K562 (cell line): ENCODE measurements around the gene MUC5B. TPM values are rescaled to one million over a fixed set of nuclear protein-coding genes. Genes with fewer than 3 reads are reported as not detected.

Experiments
- ATAC-seq: fragments of 200-7000 bp; cut with Tn5 transposase; 3 replicates; pipeline ENCODE4 v1.9.1; 2020; ENCODE audit warnings: moderate library complexity
- BruUV-seq: library from RNA; stranded (reverse); fragments of 400-500 nt; replicated peaks from 2 replicates; lab custom pipeline; 2021; lab: Mats Ljungman, UMichigan
- CTCF ChIA-PET: fragments of 300-600 bp; formaldehyde crosslinking; extraction: SDS; loops from one replicate; lab custom pipeline; 2021; ENCODE audit warnings: low intra/inter-chr PET ratio; lab: Yijun Ruan, JAX
- POLR2A ChIA-PET: fragments of 300-600, 350-650 bp; sonication (Branson Sonifier 250); formaldehyde crosslinking; extraction: SDS; loops from one replicate; lab custom pipeline; 2021; ENCODE audit warnings: antibody characterized with exemption, inconsistent platforms; lab: Yijun Ruan, JAX
- DNase-seq, 4 experiments: peaks; one replicate each; pipeline versions ENCODE4 v3.0.0 to v3.0.0-alpha.2; 2011 to 2018; ENCODE audit warnings: low spot score in 3 of 4, mixed read lengths in 3 of 4; ENCODE audit errors: extremely low read depth in 1 of 4
- FAIRE-seq: peaks from 2 replicates; lab custom pipeline; 2011; peaks lifted over from hg19 to GRCh38; lab: Jason Lieb, UNC
- H2AFZ ChIP-seq: 2 replicates; pipeline ENCODE4 v1.6.0; 2011; ENCODE audit warnings: low read depth, low read length, control low read depth, inconsistent platforms
- H3K27ac ChIP-seq: fragments of 200-600 bp; 3 replicates; pipeline ENCODE4 v1.8.0; 2011; ENCODE audit warnings: low read depth, mild to moderate bottlenecking, control low read depth, inconsistent platforms, low read length, moderate library complexity, mixed read lengths; ENCODE audit errors: extremely low read depth
- H3K27me3 ChIP-seq, 2 experiments: fragments of 300-600 bp in 1 of 2; 2 replicates in 1 of 2; 3 replicates in 1 of 2; pipeline versions ENCODE4 v1.6.0 to v1.8.0; 2011; ENCODE audit warnings: inconsistent platforms in 2 of 2, low read length in 2 of 2, mild to moderate bottlenecking in 1 of 2, mixed read lengths in 1 of 2, moderate library complexity in 1 of 2; ENCODE audit not compliant: control insufficient read depth in 2 of 2, insufficient read depth in 2 of 2
- H3K36me3 ChIP-seq: fragments of 300-600 bp; 3 replicates; pipeline ENCODE4 v1.8.0; 2011; ENCODE audit warnings: mild to moderate bottlenecking, low read length, inconsistent platforms; ENCODE audit not compliant: control insufficient read depth, insufficient read depth
- H3K4me1 ChIP-seq, 2 experiments: fragments of 200-600 bp in 1 of 2; replicated peaks in 1 of 2; 2 replicates in 1 of 2; 3 replicates in 1 of 2; pipeline versions ENCODE4 v1.5.1 to v1.8.0; 2011; ENCODE audit warnings: inconsistent platforms in 2 of 2, low read length in 2 of 2, mild to moderate bottlenecking in 1 of 2, mixed read lengths in 1 of 2, moderate library complexity in 1 of 2; ENCODE audit not compliant: control insufficient read depth in 2 of 2, insufficient read depth in 2 of 2
- H3K4me2 ChIP-seq: 2 replicates; pipeline ENCODE4 v1.6.1; 2011; ENCODE audit warnings: low read length, control low read depth, inconsistent platforms, mixed read lengths; ENCODE audit not compliant: insufficient read depth
- H3K4me3 ChIP-seq: fragments of 200-600 bp; sonication (generic), shearing (Covaris generic); 2 replicates; pipeline ENCODE4 v1.5.1; 2016; ENCODE audit warnings: control low read depth, inconsistent platforms
- H3K79me2 ChIP-seq: fragments of 200-600 bp; 3 replicates; pipeline ENCODE4 v1.8.0; 2011; ENCODE audit warnings: low read length, inconsistent platforms; ENCODE audit not compliant: control insufficient read depth, insufficient read depth
- H3K9ac ChIP-seq, 2 experiments: 2 replicates each; pipeline versions ENCODE4 v1.6.0 to v1.6.1; 2011; ENCODE audit warnings: low read depth in 2 of 2, low read length in 2 of 2, control low read depth in 1 of 2, inconsistent platforms in 1 of 2, mild to moderate bottlenecking in 1 of 2, mixed read lengths in 1 of 2; ENCODE audit not compliant: insufficient read depth in 1 of 2
- H3K9me1 ChIP-seq: one replicate; pipeline ENCODE4 v1.6.0; 2011; ENCODE audit warnings: inconsistent platforms, mild to moderate bottlenecking, low read length, moderate library complexity; ENCODE audit not compliant: control insufficient read depth, insufficient read depth
- H3K9me3 ChIP-seq: replicated peaks from 2 replicates; pipeline ENCODE4 v1.5.1; 2011; ENCODE audit warnings: low read depth, low read length, inconsistent platforms; ENCODE audit not compliant: control insufficient read depth, insufficient read depth
- H4K20me1 ChIP-seq: replicated peaks from 2 replicates; pipeline ENCODE4 v1.6.1; 2011; ENCODE audit warnings: low read length, inconsistent platforms, mixed read lengths; ENCODE audit not compliant: control insufficient read depth, insufficient read depth
- CBX5 ChIP-seq: IDR thresholded peaks from 2 replicates; pipeline ENCODE4 v1.6.1; 2014; ENCODE audit warnings: low read depth, borderline replicate concordance
- HIVEP1 ChIP-seq: fragments of 250-450 bp; sonication (Bioruptor Pico); IDR thresholded peaks from 2 replicates; pipeline ENCODE4 v1.4.0; 2020; ENCODE audit warnings: mild to moderate bottlenecking
- HNRNPL ChIP-seq: fragments of 200-400 bp; formaldehyde crosslinking; IDR thresholded peaks from 2 replicates; pipeline ENCODE4 v1.6.1; 2017; ENCODE audit warnings: low read depth, mild to moderate bottlenecking, low read length
- NCOA4 ChIP-seq: fragments of 450-650 bp; IDR thresholded peaks from 2 replicates; pipeline ENCODE4 v1.6.1; 2018; ENCODE audit warnings: mild to moderate bottlenecking; ENCODE audit not compliant: partially characterized antibody
- PHB2 ChIP-seq: fragments of 450-650 bp; IDR thresholded peaks from 2 replicates; pipeline ENCODE4 v1.6.1; 2017; ENCODE audit warnings: low read depth
- POLR2H ChIP-seq: IDR thresholded peaks from 2 replicates; pipeline ENCODE4 v1.6.1; 2016; ENCODE audit warnings: missing genetic modification characterization, low read depth, mild to moderate bottlenecking, control low read depth, missing compliant biosample characterization, moderate library complexity
- SMAD4 ChIP-seq: fragments of 250-450 bp; sonication (Bioruptor Pico); conservative IDR thresholded peaks from 2 replicates; pipeline ENCODE4 v1.8.0; 2021; ENCODE audit warnings: inconsistent platforms, mild to moderate bottlenecking, moderate library complexity
- U2AF2 ChIP-seq: fragments of 200-400 bp; formaldehyde crosslinking; optimal IDR thresholded peaks from 2 replicates; pipeline ENCODE3; 2017; ENCODE audit warnings: low read depth, mild to moderate bottlenecking, low read length
- ZFP30 ChIP-seq: fragments of 250-450 bp; sonication (Bioruptor Pico); IDR thresholded peaks from 2 replicates; pipeline ENCODE4 v1.8.0; 2022; ENCODE audit warnings: moderate library complexity, mild to moderate bottlenecking, inconsistent platforms, borderline replicate concordance
- WGBS: fragments of 100-300 bp; shearing (Covaris generic); methylation state at CpG from one replicate; pipeline ENCODE4 v1.1.6; 2016; ENCODE audit warnings: low coverage, mixed read lengths; ENCODE audit not compliant: insufficient coverage; ENCODE audit errors: missing lambda C conversion rate; 5-methylcytosine and 5-hydroxymethylcytosine counted together
- in situ Hi-C: fragments of 300-500 bp; cut with MboI; formaldehyde crosslinking; loops from 4 replicates; pipeline ENCODE4 v1.15.0; 2018; ENCODE audit warnings: inconsistent platforms, mixed read lengths
- intact Hi-C: fragments of 100-400 bp; cut with micrococcal nuclease; formaldehyde crosslinking; loops from 2 replicates; pipeline ENCODE4 v1.14.2; 2022
- polyA plus RNA-seq, 8 experiments: library from polyadenylated mRNA; depleted of rRNA in 4 of 8; stranded (reverse) in 5 of 8; unstranded in 3 of 8; fragments of >200 nt; fragmentation: Nextera tagmentation in 2 of 8; fragmentation: Illumina TruSeq in 1 of 8; extraction: Ambion mirVana in 2 of 8; extraction: Trizol in 1 of 8; gene quantifications; 2 replicates each; pipeline versions ENCODE4 v1.2.1 to v1.2.3, GENCODE V29; 2011 to 2014; ENCODE audit warnings: inconsistent platforms in 1 of 8, missing spikeins in 1 of 8
- total RNA-seq, 7 experiments: library from RNA; depleted of rRNA in 6 of 7; stranded (reverse); fragments of >200 nt in 6 of 7; fragmentation: Illumina TruSeq in 2 of 7; extraction: Trizol in 2 of 7; gene quantifications; 2 replicates each; pipeline versions ENCODE4 v1.2.1 to v1.2.3, GENCODE V29; 2011 to 2021; ENCODE audit warnings: low replicate concordance in 1 of 7
- TF ChIP-seq, protein P1 (sequence below): fragments of 250-450 bp; sonication (Bioruptor Pico); IDR thresholded peaks from 2 replicates; pipeline ENCODE4 v1.8.0; 2022; ENCODE audit warnings: inconsistent platforms

Gene MUC5B
- total and polyA plus RNA-seq, 9 of the 15 experiments (the other 6 are each of a cell fraction or from before 2014, with no cell fraction given), result 0.04 to 0.95 TPM; not detected in 7

DNA sequence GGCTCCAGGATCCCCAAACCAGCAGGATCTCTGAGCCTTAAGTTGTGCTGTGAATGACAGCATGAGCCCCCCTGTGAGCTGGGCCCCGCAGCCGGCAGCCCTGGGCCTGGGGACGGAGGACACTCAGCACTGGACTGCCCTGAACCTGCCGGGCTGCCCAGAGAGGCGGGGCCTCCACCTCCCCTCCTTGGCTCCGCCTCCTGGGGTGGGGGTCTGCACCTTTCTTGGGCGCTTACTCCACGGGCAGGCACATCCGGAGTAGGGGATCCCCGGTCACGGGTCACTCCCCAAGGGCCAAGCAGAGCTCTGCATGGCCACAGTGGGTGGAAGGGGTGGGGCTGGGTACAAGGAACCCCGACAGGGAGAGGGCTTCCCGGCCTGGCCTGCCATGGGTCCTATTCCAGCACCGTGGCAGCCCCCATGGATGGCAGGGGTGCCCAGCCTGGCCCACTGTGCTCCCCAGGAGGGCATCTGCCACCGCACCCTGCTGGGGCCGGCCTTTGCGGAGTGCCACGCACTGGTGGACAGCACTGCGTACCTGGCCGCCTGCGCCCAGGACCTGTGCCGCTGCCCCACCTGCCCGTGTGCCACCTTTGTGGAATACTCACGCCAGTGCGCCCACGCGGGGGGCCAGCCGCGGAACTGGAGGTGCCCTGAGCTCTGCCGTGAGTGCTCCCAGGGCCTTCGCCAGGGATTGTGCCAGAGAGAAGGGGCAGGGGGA is 5.4 kb downstream of the MUC5B start:
- ATAC-seq (no peak), DNase-seq (peak in 1 of 4 experiments; percentile 26), FAIRE-seq (no peak)
- ChIA-PET CTCF (no interaction called here), POLR2A (no interaction called here)
- Histone ChIP-seq H3K27ac (no peak overlapping the region), H3K36me3 (no peaks in the 10 kb centered on the region), H3K4me1 (peaks cover 0 to 78% of the 10 kb centered on the region in 2 experiments; a peak in 2 of 5 replicates), H4K20me1 (0 out of 2 replicates have a peak, but pooled peaks cover 6% of the 10 kb centered on the region), H3K9ac (no peak overlapping the region), H3K79me2 (no peaks in the 10 kb centered on the region), H2AFZ (no peak overlapping the region), H3K4me3 (no peak overlapping the region), H3K4me2 (no peak overlapping the region), H3K9me3 (no peaks in the 10 kb centered on the region), H3K9me1 (peaks cover 2% of the 10 kb centered on the region), H3K27me3 (peaks cover 0 to 49% of the 10 kb centered on the region in 2 experiments; a peak in 2 of 5 replicates)
- 20% methylated on average over 22 of the region's 31 CpGs for WGBS
- BruUV-seq, result no TSS peak
- peak; percentile 19; the same call in 1 of the 2 replicates for TF ChIP-seq HNRNPL
- TF ChIP-seq POLR2H (tag), result no peak
- TF ChIP-seq ZFP30, result no peak
- in situ Hi-C loops, result no loop called here
- intact Hi-C loops, result no loop called here

GRCh38 chr11:1228921-1229451 is 6.1 kb downstream of the MUC5B start:
- Histone ChIP-seq H4K20me1 (0 out of 2 replicates have a peak, but pooled peaks cover 6% of the 10 kb centered on the region), H3K79me2 (no peaks in the 10 kb centered on the region), H3K36me3 (no peaks in the 10 kb centered on the region), H3K9me3 (no peaks in the 10 kb centered on the region), H3K4me3 (no peak overlapping the region), H2AFZ (no peak overlapping the region), H3K9ac (no peak overlapping the region), H3K9me1 (peaks cover 2% of the 10 kb centered on the region), H3K4me2 (no peak overlapping the region), H3K4me1 (peaks cover 0 to 73% of the 10 kb centered on the region in 2 experiments; a peak in 2 of 5 replicates), H3K27me3 (peaks cover 0 to 51% of the 10 kb centered on the region in 2 experiments; a peak in 2 of 5 replicates), H3K27ac (no peak overlapping the region)
- no peak for FAIRE-seq
- ChIA-PET CTCF (no interaction called here), POLR2A (no interaction called here)
- peak in 1 of 4 experiments; percentile 8 for DNase-seq
- intact Hi-C loops (no loop called here), in situ Hi-C loops (no loop called here)
- no TSS peak for BruUV-seq
- no peak for ATAC-seq
- 37% methylated on average over 2 of the region's 18 CpGs for WGBS
- TF ChIP-seq NCOA4, result no peak
- no peak for TF ChIP-seq CBX5
- TF ChIP-seq U2AF2, result no peak
- TF ChIP-seq, protein P1, sequence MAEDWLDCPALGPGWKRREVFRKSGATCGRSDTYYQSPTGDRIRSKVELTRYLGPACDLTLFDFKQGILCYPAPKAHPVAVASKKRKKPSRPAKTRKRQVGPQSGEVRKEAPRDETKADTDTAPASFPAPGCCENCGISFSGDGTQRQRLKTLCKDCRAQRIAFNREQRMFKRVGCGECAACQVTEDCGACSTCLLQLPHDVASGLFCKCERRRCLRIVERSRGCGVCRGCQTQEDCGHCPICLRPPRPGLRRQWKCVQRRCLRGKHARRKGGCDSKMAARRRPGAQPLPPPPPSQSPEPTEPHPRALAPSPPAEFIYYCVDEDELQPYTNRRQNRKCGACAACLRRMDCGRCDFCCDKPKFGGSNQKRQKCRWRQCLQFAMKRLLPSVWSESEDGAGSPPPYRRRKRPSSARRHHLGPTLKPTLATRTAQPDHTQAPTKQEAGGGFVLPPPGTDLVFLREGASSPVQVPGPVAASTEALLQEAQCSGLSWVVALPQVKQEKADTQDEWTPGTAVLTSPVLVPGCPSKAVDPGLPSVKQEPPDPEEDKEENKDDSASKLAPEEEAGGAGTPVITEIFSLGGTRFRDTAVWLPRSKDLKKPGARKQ (CRISPR knock-in tag), result no peak
- TF ChIP-seq HIVEP1 (CRISPR knock-in tag), result no peak
- TF ChIP-seq SMAD4 (CRISPR knock-in tag), result no peak
- TF ChIP-seq PHB2, result no peak
